Measurements from ENCODE around the gene ZNF146. TPM values are rescaled to one million over a fixed set of nuclear protein-coding genes. Genes with fewer than 3 reads are reported as not detected.

Gene ZNF146
- total and polyA plus RNA-seq, 2 experiments from 2014 or later = 143 to 249 TPM

GRCh38 chr19:36267061-36267845 is 52.3 kb downstream of the ZNF146 start:
- Histone ChIP-seq H4K20me1 (replicated peaks; ENCODE audit: insufficient read depth) (no peaks in the 10 kb centered on the region), H3K79me2 (replicated peaks; ENCODE audit: insufficient read depth) (no peaks in the 10 kb centered on the region), H3K4me2 (no peak overlapping the region), H3K27ac (ENCODE audit: low read depth) (no peak overlapping the region), H2AFZ (no peak overlapping the region), H3F3A (replicated peaks; ENCODE audit: low read depth) (no peaks in the 10 kb centered on the region), H3K9me2 (ENCODE audit: insufficient read depth) (no peaks in the 10 kb centered on the region), H3K36me3 (ENCODE audit: insufficient read depth) (no peaks in the 10 kb centered on the region), H3K4me3 (no peak overlapping the region), H3K27me3 (ENCODE audit: insufficient read depth) (no peaks in the 10 kb centered on the region), H3K4me1 (ENCODE audit: insufficient read depth) (no peaks in the 10 kb centered on the region)
- no peak for DNase-seq (ENCODE audit: low spot score)
- Mint-ChIP-seq H3K4me1 (no peaks in the 10 kb centered on the region), H3K27ac (no peak overlapping the region), H3K27me3 (ENCODE audit: insufficient read depth, low read depth, poor library complexity) (peaks cover 5% of the 10 kb centered on the region), H3K9me3 (peaks cover 28% of the 10 kb centered on the region; the same call in 2 of the 3 replicates), H3K4me3 (no peak overlapping the region; the same call in 2 of the 3 replicates), H3K36me3 (ENCODE audit: low read depth) (peaks cover 31% of the 10 kb centered on the region)
- ATAC-seq = no peak
- TF ChIP-seq REST (IDR thresholded peaks at IDR 0.05; ENCODE audit: unreplicated experiment) (no peak), NANOG (IDR thresholded peaks at IDR 0.05; ENCODE audit: borderline replicate concordance) (no peak), EZH2phosphoT487 (IDR thresholded peaks at IDR 0.05; ENCODE audit: unreplicated experiment) (no peak), ETS1 (IDR thresholded peaks at IDR 0.05) (no peak), ZNF331 (CRISPR knock-in tag; IDR thresholded peaks at IDR 0.05; ENCODE audit: low read depth) (no peak), STAT1 (IDR thresholded peaks at IDR 0.05; ENCODE audit: unreplicated experiment) (no peak), EZH2 (IDR thresholded peaks at IDR 0.05; ENCODE audit: low read depth, unreplicated experiment) (no peak), ZNF114 (CRISPR knock-in tag; IDR thresholded peaks at IDR 0.05) (no peak), JUNB (IDR thresholded peaks at IDR 0.05; ENCODE audit: unreplicated experiment) (no peak), CREB1 (CRISPR knock-in tag; IDR thresholded peaks at IDR 0.05; ENCODE audit: low read depth) (no peak), CTCF (conservative IDR thresholded peaks at IDR 0.05; ENCODE audit: low read depth in 2 of 2) (no peak), ZNF462 (CRISPR knock-in tag; IDR thresholded peaks at IDR 0.05) (no peak), POLR2AphosphoS5 (IDR thresholded peaks at IDR 0.05; ENCODE audit: low read depth) (no peak)

All from GM23338 (cell line).